ENCODE measurements around the gene NUDT5. TPM values are rescaled to one million over a fixed set of nuclear protein-coding genes. Genes with fewer than 3 reads are reported as not detected.

The NUDT5 gene
- total RNA-seq, 1 donor from 2014 or later, result 68.4 TPM

DNA sequence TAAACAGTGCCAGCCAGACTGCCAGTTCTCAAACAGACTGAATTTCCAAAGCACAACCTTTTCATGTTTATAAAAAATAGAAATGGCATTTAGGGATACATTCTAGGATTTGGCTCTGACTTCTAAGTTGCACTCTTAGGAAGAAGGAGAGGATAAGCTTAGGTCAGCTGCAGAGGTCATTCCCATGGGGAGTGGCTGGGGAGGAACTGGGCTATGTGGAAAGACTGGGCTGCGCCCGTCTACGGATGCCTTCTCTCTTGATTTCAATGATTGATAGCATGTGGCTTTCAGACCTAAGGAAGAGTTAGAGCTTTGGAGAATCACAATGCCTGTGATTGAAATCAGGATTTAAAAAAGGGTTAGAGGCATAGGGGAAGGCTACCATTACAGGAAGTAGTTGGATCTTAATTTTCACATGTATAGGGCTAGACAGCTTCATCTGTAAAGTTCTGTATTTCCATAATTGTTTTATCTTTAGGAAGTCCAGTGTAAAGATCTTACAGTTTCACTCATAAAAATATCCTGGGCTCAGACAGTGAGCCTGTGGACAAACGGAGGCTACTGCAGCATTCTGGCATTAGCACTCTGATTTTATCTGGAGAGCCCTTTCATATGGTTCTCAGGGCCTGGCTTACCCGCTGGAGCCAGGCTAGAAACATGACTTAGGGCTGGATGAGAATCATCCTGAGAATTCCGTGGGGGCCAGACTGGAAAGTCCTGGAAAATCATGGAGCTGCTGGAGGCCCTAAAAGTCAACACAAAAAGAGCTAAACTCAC lies 29.5 kb downstream of the NUDT5 start:
- no peak for DNase-seq (ENCODE audit: low read depth)
- TF ChIP-seq, protein P1, sequence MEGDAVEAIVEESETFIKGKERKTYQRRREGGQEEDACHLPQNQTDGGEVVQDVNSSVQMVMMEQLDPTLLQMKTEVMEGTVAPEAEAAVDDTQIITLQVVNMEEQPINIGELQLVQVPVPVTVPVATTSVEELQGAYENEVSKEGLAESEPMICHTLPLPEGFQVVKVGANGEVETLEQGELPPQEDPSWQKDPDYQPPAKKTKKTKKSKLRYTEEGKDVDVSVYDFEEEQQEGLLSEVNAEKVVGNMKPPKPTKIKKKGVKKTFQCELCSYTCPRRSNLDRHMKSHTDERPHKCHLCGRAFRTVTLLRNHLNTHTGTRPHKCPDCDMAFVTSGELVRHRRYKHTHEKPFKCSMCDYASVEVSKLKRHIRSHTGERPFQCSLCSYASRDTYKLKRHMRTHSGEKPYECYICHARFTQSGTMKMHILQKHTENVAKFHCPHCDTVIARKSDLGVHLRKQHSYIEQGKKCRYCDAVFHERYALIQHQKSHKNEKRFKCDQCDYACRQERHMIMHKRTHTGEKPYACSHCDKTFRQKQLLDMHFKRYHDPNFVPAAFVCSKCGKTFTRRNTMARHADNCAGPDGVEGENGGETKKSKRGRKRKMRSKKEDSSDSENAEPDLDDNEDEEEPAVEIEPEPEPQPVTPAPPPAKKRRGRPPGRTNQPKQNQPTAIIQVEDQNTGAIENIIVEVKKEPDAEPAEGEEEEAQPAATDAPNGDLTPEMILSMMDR (IDR thresholded peaks at IDR 0.05; ENCODE audit: insufficient read depth, low read length, severe bottlenecking), result no peak
- no peak overlapping the region for H3K4me3 ChIP-seq (ENCODE audit: low read depth, low read length)
- no peak for FAIRE-seq
- H3K36me3 ChIP-seq (ENCODE audit: control insufficient read depth, insufficient read depth, low read length), result peaks cover 17% of the 10 kb centered on the region
- no peaks in the 10 kb centered on the region for H3K27me3 ChIP-seq (ENCODE audit: control insufficient read depth, insufficient read depth, low read length)

DNA sequence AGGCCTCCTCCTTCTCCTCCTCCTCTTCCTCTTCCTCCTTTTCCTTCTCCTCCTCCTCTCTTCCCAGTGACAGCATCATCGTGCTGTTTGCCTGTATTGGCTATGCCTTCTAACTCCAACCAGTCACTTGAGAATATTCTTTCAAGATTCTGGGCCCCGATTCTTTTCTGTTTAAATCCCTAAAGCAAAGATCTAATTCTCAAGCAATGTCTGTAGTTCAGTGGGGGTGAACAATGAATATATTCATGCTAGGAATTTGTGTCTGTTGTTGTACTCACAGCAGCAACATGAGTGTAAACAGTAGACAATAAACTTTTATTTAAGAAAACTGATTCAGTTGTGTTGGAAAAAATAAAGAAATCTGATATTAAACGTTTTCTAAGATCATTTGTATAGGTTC lies 30.7 kb downstream of the NUDT5 start:
- peaks cover 15% of the 10 kb centered on the region for H3K36me3 ChIP-seq (ENCODE audit: control insufficient read depth, insufficient read depth, low read length)
- DNase-seq (ENCODE audit: low read depth) (no peak), FAIRE-seq (no peak)
- TF ChIP-seq, protein P1 (IDR thresholded peaks at IDR 0.05; ENCODE audit: insufficient read depth, low read length, severe bottlenecking), result no peak
- H3K27me3 ChIP-seq (ENCODE audit: control insufficient read depth, insufficient read depth, low read length), result no peaks in the 10 kb centered on the region
- no peak overlapping the region for H3K4me3 ChIP-seq (ENCODE audit: low read depth, low read length)

DNA sequence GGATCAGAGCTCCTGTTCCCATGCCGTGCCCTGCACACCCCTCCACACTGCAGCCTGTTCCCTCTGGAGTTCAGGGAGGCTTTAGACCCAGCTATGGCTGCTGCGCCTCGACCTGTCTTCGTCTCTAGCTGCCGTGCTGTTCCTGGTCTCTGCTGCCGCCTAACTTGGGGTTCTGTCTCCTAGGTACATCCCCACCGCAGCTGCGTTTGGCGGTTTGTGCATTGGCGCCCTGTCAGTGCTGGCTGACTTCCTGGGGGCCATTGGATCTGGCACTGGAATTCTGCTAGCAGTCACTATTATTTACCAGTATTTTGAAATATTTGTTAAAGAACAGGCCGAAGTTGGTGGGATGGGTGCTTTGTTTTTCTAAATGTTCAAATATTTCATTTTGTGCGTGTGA lies 31.6 kb downstream of the NUDT5 start:
- peaks cover 15% of the 10 kb centered on the region for H3K36me3 ChIP-seq (ENCODE audit: control insufficient read depth, insufficient read depth, low read length)
- no peak for FAIRE-seq
- no peak overlapping the region for H3K4me3 ChIP-seq (ENCODE audit: low read depth, low read length)
- DNase-seq (ENCODE audit: low read depth), result no peak
- H3K27me3 ChIP-seq (ENCODE audit: control insufficient read depth, insufficient read depth, low read length), result no peaks in the 10 kb centered on the region
- TF ChIP-seq, protein P1 (IDR thresholded peaks at IDR 0.05; ENCODE audit: insufficient read depth, low read length, severe bottlenecking), result no peak

DNA sequence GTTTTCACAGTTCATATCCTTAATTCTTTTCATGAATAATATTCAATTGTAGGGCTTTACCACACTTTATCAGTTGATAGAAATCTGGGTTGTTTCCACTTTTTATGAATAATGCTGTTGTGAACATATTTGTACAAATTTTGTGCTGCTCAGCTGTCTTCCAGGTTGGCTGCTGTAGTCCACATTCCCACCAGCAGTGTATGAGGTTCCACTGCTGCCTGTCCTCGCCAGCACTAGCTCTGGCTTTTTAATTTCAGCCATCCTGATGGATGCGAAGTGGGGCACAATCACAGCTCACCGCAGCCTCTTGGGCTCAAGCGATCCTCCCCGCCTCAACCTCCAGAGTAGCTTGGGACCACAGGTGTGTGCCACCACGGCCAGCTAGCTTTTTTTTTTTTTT lies 32.8 kb downstream of the NUDT5 start:
- DNase-seq (ENCODE audit: low read depth) (no peak), FAIRE-seq (no peak)
- no peak overlapping the region for H3K4me3 ChIP-seq (ENCODE audit: low read depth, low read length)
- TF ChIP-seq, protein P1 (IDR thresholded peaks at IDR 0.05; ENCODE audit: insufficient read depth, low read length, severe bottlenecking), result no peak
- peaks cover 15% of the 10 kb centered on the region for H3K36me3 ChIP-seq (ENCODE audit: control insufficient read depth, insufficient read depth, low read length)
- H3K27me3 ChIP-seq (ENCODE audit: control insufficient read depth, insufficient read depth, low read length), result no peaks in the 10 kb centered on the region

DNA sequence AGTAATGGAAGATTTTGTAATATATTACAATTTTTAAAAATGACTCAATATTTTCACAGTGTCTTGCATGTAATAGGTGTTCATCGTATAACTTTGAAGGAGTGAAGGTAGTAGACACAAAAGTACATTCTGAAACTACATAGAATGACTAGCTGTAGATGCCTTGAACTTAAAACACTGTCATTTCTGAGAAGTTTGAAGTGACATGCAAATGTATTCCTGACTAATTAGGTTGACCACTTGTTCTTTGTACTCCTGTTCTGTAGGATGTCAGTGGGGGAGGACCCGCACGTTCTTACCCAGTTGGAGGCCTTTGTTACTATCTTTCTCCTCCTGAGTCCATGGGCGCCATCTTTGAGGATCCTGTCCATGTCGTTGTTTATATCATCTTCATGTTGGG lies 35.0 kb downstream of the NUDT5 start:
- TF ChIP-seq, protein P1 (IDR thresholded peaks at IDR 0.05; ENCODE audit: insufficient read depth, low read length, severe bottlenecking), result no peak
- FAIRE-seq, result no peak
- DNase-seq (ENCODE audit: low read depth), result no peak
- Histone ChIP-seq H3K27me3 (ENCODE audit: control insufficient read depth, insufficient read depth, low read length) (no peaks in the 10 kb centered on the region), H3K36me3 (ENCODE audit: control insufficient read depth, insufficient read depth, low read length) (peaks cover 13% of the 10 kb centered on the region), H3K4me3 (ENCODE audit: low read depth, low read length) (no peak overlapping the region)

DNA sequence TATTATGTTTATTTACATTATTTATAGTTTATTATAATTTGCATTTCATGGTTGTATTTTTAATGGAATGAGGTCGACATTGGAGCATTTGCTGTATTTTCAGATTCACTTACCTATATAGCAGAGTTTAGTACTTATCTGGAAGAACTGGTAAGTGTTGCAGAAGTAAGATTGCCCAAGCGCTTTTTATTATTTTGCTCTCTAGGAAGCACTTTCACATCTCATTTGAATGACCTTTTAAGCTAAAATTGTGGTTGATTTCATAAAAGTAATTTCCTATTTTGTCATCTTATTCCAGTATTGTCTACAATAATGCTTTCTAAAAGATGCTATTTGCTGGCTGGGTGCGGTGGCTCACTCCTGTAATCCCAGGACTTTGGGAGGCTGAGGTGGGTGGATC lies 37.6 kb downstream of the NUDT5 start:
- TF ChIP-seq, protein P1 (IDR thresholded peaks at IDR 0.05; ENCODE audit: insufficient read depth, low read length, severe bottlenecking), result no peak
- DNase-seq (ENCODE audit: low read depth) (no peak), FAIRE-seq (no peak)
- Histone ChIP-seq H3K4me3 (ENCODE audit: low read depth, low read length) (no peak overlapping the region), H3K36me3 (ENCODE audit: control insufficient read depth, insufficient read depth, low read length) (peaks cover 8% of the 10 kb centered on the region), H3K27me3 (ENCODE audit: control insufficient read depth, insufficient read depth, low read length) (no peaks in the 10 kb centered on the region)
